GM19351 (cell line): ENCODE results near the gene MKI67.
"Not testable (repeated sequence)": the region's sequence is repeated elsewhere in the genome, so short reads cannot be mapped to it uniquely, and the experiment has no call there.

Experiments used
- ATAC-seq: cut with Tn5 transposase; IDR thresholded peaks from one replicate; pipeline ENCODE4 v1.9.1; 2021; ENCODE audit warnings: mild to moderate bottlenecking, moderate library complexity; ENCODE audit not compliant: unreplicated experiment

The MKI67 gene

GRCh38 chr10:128150561-128150960, 24.3 kb upstream of the MKI67 start:
- ATAC-seq, result no peak

GRCh38 chr10:128150045-128150493, 23.8 kb upstream of the MKI67 start:
- ATAC-seq, result peak; percentile 92

- ATAC-seq, result no peak
Measured at GRCh38 chr10:128149267-128150014, 23.2 kb upstream of the MKI67 start.

- ATAC-seq, result no peak
Measured at GRCh38 chr10:128147669-128148068, 21.4 kb upstream of the MKI67 start.

GRCh38 chr10:128147064-128147463, 20.8 kb upstream of the MKI67 start:
- ATAC-seq, result peak; percentile 55

GRCh38 chr10:128144547-128144946, 18.3 kb upstream of the MKI67 start:
- no peak for ATAC-seq

- no peak for ATAC-seq
Measured at GRCh38 chr10:128143531-128143930, 17.3 kb upstream of the MKI67 start.

GRCh38 chr10:128140425-128140824, 14.2 kb upstream of the MKI67 start:
- ATAC-seq, result no peak

- not testable (repeated sequence) for ATAC-seq
Measured at GRCh38 chr10:128138429-128138828, 12.2 kb upstream of the MKI67 start.

- no peak for ATAC-seq
Measured at GRCh38 chr10:128137877-128138276, 11.7 kb upstream of the MKI67 start.

GRCh38 chr10:128130051-128130450, 3.8 kb upstream of the MKI67 start:
- no peak for ATAC-seq

- ATAC-seq, result no peak
Measured at GRCh38 chr10:128128582-128128981, 2.4 kb upstream of the MKI67 start.

GRCh38 chr10:128125416-128125943, 743 bp downstream of the MKI67 start:
- ATAC-seq, result no peak

- no peak for ATAC-seq
Measured at GRCh38 chr10:128124813-128125403, 1.3 kb downstream of the MKI67 start.

GRCh38 chr10:128123846-128124245, 2.4 kb downstream of the MKI67 start:
- no peak for ATAC-seq

- ATAC-seq, result no peak
Measured at GRCh38 chr10:128122931-128123330, 3.3 kb downstream of the MKI67 start.

- no peak for ATAC-seq
Measured at GRCh38 chr10:128121750-128122412, 4.3 kb downstream of the MKI67 start.

- no peak for ATAC-seq
Measured at GRCh38 chr10:128116851-128117615, 9.2 kb downstream of the MKI67 start.

- no peak for ATAC-seq
Measured at GRCh38 chr10:128116187-128116586, 10.0 kb downstream of the MKI67 start.

- ATAC-seq, result no peak
Measured at GRCh38 chr10:128115356-128115755, 10.9 kb downstream of the MKI67 start.

GRCh38 chr10:128114901-128115300, 11.3 kb downstream of the MKI67 start:
- no peak for ATAC-seq
